Endothelial cell (in vitro differentiated cells): ENCODE measurements around the gene PTX3. TPM values are rescaled to one million over a fixed set of nuclear protein-coding genes. Genes with fewer than 3 reads are reported as not detected.

ENCODE experiments used
- DNase-seq: peaks from one replicate; pipeline ENCODE4 v3.0.0; 2021; ENCODE audit warnings: low spot score
- H3K27ac Mint-ChIP-seq: one replicate; pipeline ENCODE4 v1.8.0; 2021; ENCODE audit warnings: mixed read lengths, inconsistent platforms; ENCODE audit not compliant: unreplicated experiment
- H3K27me3 Mint-ChIP-seq: one replicate; pipeline ENCODE4 v1.8.0; 2021; ENCODE audit warnings: mild to moderate bottlenecking, moderate library complexity, mixed read lengths, inconsistent platforms; ENCODE audit not compliant: unreplicated experiment
- H3K36me3 Mint-ChIP-seq: one replicate; pipeline ENCODE4 v1.8.0; 2021; ENCODE audit warnings: mild to moderate bottlenecking, low read depth, mixed read lengths, inconsistent platforms; ENCODE audit not compliant: unreplicated experiment
- H3K4me1 Mint-ChIP-seq: one replicate; pipeline ENCODE4 v1.8.0; 2021; ENCODE audit warnings: mild to moderate bottlenecking, mixed read lengths, inconsistent platforms; ENCODE audit not compliant: unreplicated experiment
- H3K4me3 Mint-ChIP-seq: one replicate; pipeline ENCODE4 v1.8.0; 2021; ENCODE audit warnings: mild to moderate bottlenecking, mixed read lengths, inconsistent platforms; ENCODE audit not compliant: unreplicated experiment
- H3K9me3 Mint-ChIP-seq: one replicate; pipeline ENCODE4 v1.8.0; 2021; ENCODE audit warnings: mixed read lengths, inconsistent platforms; ENCODE audit not compliant: unreplicated experiment
- CTCF ChIP-seq: fragments of 200-600 bp; sonication (generic); IDR thresholded peaks from one replicate; pipeline ENCODE4 v1.5.0; 2021; ENCODE audit warnings: antibody characterized with exemption; ENCODE audit not compliant: unreplicated experiment
- total RNA-seq: library from RNA; stranded (reverse); fragmentation: NEBNext Ultra II Directional; extraction: Animal tissue kit (Norgen Biotek cat#: 25700); gene quantifications from one replicate; pipeline ENCODE4 v1.2.1, GENCODE V29; 2021; ENCODE audit not compliant: unreplicated experiment

PTX3 gene
- total RNA-seq, 1 donor from 2014 or later = 0.13 TPM

GRCh38 chr3:157467200-157467599, 30.6 kb downstream of the PTX3 start:
- Mint-ChIP-seq H3K27me3 (peaks cover 1% of the 10 kb centered on the region), H3K9me3 (no peaks in the 10 kb centered on the region), H3K4me1 (no peaks in the 10 kb centered on the region), H3K4me3 (no peak overlapping the region), H3K36me3 (no peaks in the 10 kb centered on the region), H3K27ac (no peak overlapping the region)
- no peak for DNase-seq
- TF ChIP-seq CTCF = no peak

GRCh38 chr3:157469561-157470294, 33.1 kb downstream of the PTX3 start:
- no peak for TF ChIP-seq CTCF
- no peaks in the 10 kb centered on the region for H3K4me1 Mint-ChIP-seq
- H3K27ac Mint-ChIP-seq = no peak overlapping the region
- no peaks in the 10 kb centered on the region for H3K9me3 Mint-ChIP-seq
- H3K27me3 Mint-ChIP-seq = peaks cover 2% of the 10 kb centered on the region
- no peaks in the 10 kb centered on the region for H3K36me3 Mint-ChIP-seq
- no peak for DNase-seq
- H3K4me3 Mint-ChIP-seq = no peak overlapping the region

GRCh38 chr3:157471064-157471463, 34.4 kb downstream of the PTX3 start:
- H3K4me1 Mint-ChIP-seq = no peaks in the 10 kb centered on the region
- no peak for DNase-seq
- H3K27me3 Mint-ChIP-seq = peaks cover 2% of the 10 kb centered on the region
- no peaks in the 10 kb centered on the region for H3K9me3 Mint-ChIP-seq
- H3K27ac Mint-ChIP-seq = no peak overlapping the region
- H3K4me3 Mint-ChIP-seq = no peak overlapping the region
- no peaks in the 10 kb centered on the region for H3K36me3 Mint-ChIP-seq
- TF ChIP-seq CTCF = no peak

GRCh38 chr3:157472648-157473047, 36.0 kb downstream of the PTX3 start:
- TF ChIP-seq CTCF = no peak
- Mint-ChIP-seq H3K36me3 (no peaks in the 10 kb centered on the region), H3K4me1 (no peaks in the 10 kb centered on the region)

GRCh38 chr3:157475921-157476414, 39.3 kb downstream of the PTX3 start:
- Mint-ChIP-seq H3K27ac (no peak overlapping the region), H3K4me3 (no peak overlapping the region), H3K36me3 (no peaks in the 10 kb centered on the region), H3K4me1 (no peaks in the 10 kb centered on the region), H3K27me3 (peaks cover 1% of the 10 kb centered on the region), H3K9me3 (no peaks in the 10 kb centered on the region)
- no peak for TF ChIP-seq CTCF
- DNase-seq = no peak

More at GRCh38 chr3:157472648-157473047, 36.0 kb downstream of the PTX3 start:
- Mint-ChIP-seq H3K4me3 (no peak overlapping the region), H3K9me3 (no peaks in the 10 kb centered on the region), H3K27ac (no peak overlapping the region), H3K27me3 (peaks cover 1% of the 10 kb centered on the region)
- no peak for DNase-seq
